Fibroblast of gingiva (primary cell): ENCODE data around the gene STRADB.
A peak's percentile ranks its signal among the peaks of the same experiment; 100 is the strongest.
"Not testable (repeated sequence)": the region's sequence is repeated elsewhere in the genome, so short reads cannot be mapped to it uniquely, and the experiment has no call there.

Experiments used
- DNase-seq: peaks from one replicate; pipeline ENCODE4 v3.0.0-alpha.2; 2011; ENCODE audit warnings: low read depth

The STRADB gene

DNA sequence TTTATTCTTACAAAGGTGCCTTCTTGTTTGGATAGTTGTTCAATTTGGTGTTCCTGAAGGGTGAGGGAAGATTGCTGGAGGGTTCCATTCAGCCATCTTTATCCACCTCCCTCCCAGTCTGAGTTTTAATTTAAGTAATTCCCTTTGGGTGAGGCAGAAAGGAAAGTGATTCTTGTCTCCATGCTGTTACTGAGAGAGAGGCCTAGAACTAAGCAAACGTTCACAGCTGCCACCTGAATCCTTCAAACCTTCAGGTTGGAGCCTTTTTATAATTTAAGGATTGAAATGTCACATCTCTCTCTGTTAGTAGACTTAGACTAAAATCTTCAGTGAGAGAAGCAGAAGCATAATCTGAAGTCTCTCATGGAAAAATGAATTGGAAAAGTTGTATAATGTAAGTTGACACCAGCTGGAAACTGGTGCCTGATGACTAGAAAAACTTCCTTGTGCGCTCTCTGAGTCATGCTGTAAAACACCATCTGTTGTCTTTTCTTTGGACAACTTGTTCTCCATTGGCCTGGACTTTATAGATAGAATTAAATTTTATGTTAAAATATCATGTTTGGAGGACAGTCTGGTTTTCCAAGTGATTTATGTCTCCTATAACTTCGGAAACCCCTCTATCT lies 14.6 kb downstream of the STRADB start:
- peak; percentile 74 for DNase-seq

- DNase-seq = no peak
Observed at GRCh38 chr2:201467666-201468065, 16.1 kb downstream of the STRADB start.

DNA sequence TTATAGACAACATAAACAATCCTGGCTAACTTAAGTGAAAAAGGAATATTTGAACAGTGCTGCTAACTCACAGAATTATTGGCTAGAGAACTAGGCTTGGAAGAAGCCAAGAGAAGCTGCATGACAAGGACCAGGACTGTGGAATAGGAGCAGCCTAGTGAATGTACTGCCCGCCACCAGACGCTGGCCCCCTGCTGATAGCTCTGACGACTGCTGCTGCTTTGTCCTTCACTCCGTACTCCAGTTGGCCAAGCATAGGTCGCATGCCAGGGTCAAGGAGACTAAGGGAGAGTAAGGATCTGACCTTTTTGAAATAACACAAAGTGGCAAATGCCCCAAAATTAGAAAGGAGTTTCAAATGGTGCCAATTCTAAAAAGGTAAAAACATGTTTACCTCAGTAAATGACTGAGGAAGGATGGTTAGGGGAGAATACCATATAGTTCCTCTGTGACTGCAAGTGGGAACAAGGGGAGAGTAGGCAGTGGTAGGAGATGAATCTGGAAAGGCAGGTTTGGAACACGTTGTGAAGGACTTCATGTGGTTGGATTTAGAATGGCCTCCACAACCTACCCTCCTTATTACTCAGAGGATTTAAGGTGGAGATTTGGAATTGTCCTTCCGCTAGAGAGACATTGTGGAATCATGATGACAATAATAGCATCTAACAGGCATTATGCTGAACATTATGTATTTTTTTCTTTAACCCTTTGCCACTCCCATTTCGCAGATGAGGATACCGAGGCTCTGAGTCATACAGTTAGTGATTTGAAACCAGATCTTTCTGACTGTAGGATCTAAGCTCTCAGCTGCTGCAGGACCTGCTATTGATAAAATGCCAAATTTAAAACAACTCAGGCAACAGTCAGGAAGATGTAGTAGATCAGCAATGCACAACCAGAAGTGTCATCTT lies 19.5 kb downstream of the STRADB start:
- peak; percentile 35 for DNase-seq

DNA sequence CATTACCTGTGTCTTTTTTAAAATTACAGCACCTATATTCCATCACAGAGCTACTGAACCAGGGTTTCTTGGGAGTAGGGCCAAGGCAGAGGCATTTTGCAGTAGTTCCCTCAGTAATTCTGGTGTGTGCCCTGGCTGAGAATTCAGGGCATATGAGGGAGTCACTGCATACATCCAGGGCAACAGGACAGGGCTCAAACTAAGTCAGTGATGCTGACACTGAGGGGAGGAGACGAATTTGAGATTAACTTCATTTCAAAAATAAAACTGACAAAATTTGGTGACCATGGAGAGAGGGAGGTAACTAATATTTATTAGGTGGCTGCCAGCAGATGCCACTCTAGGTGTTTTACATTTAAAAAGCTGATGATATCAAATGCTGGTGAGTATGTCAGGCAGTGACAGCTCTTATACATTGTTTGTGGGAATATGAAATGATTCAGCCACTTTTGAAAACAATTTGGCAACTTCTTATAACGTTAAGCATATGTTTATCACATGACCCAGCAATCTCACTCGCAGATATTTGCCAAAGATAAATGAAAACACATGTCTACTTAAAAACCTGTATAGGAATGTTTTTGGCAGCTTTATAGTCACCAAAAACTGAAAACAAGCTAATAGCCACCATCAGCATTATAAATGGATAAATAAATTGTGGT lies 20.3 kb downstream of the STRADB start:
- DNase-seq = peak; percentile 85

DNA sequence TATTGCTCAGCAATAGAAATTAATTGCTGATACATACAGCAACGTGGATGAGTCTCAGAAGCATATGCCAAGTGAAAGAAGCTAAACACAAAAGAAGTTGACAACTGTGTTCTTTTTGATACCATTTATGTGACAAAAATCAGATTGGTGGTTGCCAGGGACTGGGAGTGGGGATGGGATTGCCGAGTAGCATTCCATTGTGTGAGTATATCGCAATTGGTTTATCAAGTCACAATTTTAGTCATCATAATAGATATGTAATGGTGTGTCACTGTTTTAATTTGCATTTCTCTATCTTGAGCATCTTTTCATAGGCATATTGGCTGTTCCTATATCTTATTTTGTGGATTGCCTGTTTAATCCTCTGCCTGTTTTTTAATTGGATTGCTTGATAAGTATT lies 20.9 kb downstream of the STRADB start:
- DNase-seq = no peak

DNA sequence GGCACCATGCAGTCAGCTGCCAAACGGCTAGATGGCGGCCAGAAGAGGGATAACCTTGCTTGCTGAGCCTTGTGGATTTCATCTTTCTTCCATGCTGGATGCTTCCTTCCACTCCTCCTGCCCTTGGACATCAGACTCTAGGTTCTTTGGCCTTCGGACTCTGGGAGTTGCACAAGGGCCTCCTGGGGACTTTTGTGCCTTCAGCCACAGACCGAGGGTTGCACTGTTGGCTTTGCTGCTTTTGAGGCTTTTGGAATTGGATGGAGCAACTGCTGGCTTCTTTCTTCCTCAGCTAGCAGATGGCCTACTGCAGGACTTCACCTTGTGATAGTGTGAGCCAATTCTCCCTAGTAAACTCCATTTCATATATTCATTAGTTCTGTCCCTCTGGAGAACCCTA lies 31.0 kb downstream of the STRADB start:
- no peak for DNase-seq

DNA sequence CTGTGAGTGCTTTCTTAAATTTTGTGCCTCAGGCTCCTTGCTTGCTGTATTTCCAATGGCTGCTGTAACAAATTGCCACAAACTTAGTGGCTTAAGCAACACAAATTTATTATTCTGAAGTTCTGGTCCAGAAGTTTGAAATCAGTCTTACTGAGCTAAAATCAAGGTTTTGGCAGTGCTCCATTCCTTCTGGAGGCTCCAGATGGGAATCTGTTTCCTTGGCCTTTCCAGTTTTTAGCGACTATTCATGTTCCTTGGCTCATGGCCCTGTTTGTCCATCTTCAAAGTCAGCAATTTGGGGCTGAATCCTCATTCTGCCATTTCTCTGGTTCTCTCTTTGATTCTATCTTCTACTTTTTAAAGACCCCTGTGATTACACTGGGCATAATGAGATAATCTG lies 31.8 kb downstream of the STRADB start:
- DNase-seq = no peak

GRCh38 chr2:201483758-201484157 lies 32.2 kb downstream of the STRADB start:
- not testable (repeated sequence) for DNase-seq

DNA sequence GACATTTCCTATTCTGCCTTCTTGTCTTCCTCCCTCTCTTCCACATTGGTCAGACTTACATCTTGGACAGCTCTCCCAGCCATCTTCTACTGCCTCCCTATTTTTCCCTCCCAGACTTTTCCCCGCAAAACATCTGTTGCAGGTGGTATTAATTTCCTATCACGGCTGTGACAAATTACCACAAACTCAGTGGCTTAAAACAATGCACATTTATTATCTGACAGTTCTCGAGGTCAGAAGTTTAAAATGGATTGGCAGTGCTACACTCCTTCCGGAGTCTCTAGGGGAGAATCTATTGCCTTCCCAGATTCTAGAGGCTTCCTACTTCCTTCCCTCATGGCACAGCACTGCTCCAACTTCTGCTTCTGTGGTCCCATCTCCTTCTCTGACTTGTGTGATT lies 33.3 kb downstream of the STRADB start:
- DNase-seq = peak; percentile 8

DNA sequence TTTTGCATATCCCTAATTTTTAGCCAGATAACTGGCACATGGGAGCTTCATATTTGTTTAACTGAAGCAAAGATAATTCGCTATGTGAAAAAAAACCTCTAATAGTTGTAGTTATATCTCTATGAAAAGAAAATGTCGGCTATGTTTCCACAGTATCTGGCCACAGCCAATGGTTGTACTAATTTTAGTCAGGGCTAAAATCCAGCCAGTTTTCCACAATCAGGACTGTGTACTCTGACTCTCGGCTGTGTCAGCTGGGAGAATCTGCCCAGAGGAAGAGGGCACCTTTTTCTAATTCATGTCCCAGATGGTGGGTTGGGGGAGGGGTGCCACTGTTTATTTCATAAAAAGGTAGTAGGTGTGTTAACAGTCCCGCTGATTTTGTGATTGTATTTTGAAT lies 38.8 kb downstream of the STRADB start:
- DNase-seq = no peak

GRCh38 chr2:201496785-201497184 lies 45.2 kb downstream of the STRADB start:
- DNase-seq = no peak

DNA sequence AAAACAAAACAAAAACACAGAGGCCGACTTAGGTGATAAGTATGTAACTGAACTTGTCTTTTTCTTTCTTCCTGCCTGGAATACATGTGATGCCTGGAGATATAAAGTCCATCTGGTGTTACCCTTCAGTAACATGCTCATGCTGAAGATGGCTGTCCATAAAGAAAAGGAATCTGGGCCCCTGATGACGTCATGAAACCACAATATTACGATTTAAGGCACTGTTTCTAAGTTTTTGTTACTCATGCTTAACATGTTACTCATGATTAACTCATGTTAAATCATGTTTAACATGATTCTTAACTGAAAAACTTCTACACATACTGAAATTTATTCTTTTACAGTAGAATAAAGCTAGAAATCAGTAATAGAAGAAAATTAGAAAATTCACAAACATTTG lies 49.0 kb downstream of the STRADB start:
- DNase-seq = no peak

DNA sequence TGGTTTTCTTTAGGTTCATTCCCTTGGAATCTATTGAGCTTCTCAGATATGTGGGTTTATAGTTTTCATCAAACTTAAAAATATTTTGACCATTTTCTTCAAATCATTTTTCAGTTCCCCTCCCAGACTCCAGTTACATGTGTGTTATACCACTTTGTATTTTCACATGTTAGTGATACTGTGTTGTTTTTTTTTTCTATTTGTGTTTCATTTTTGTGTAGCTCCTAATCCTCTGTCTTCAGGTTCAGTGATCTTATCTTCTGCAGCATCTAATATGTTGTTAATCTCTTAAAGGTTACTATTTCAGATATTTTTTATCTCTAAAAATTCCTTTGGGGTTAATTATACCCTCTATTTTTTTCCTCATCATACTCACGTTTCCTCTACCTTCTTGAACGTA lies 51.2 kb downstream of the STRADB start:
- DNase-seq = no peak

DNA sequence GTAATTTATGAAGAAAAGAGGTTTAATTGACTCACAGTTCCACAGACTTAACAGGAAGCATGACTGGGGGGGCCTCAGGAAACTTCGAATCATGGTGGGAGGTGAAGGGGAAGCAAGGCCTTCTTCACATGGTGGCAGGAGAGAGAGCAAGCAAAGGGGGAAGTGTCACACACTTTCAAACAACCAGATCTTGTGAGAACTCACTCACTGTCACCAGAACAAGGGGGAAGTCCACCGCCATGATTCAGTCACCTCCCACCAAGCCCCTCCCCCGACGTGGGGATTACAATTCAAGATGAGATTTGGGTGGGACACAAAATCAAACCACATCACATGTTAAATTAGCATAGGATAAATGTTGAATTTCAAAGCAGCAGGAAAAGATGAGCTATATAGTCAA lies 56.2 kb downstream of the STRADB start:
- no peak for DNase-seq

- no peak for DNase-seq
Observed at GRCh38 chr2:201513271-201513670, 61.7 kb downstream of the STRADB start.

GRCh38 chr2:201515573-201516246 lies 64.2 kb downstream of the STRADB start:
- no peak for DNase-seq

DNA sequence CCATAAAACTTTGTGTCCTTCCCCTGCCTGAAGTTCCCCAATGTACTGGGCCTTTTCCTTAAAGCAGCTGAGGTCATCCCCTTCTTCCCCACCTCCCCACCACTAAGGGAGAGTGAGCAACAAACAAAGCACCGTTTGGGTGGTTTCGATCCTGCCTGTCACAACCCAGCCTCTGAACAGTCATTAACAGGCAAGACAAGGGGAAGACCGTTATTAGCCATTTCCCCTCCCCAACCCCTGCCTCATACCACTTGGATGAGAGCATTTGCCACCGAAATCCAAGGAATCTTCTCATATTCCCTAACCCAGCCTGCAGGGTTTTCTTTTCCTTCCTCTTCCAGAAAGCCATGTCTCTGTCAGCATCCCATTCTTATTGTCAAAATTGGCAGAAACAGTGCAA lies 65.6 kb downstream of the STRADB start:
- DNase-seq = no peak

GRCh38 chr2:201520201-201520600 lies 68.7 kb downstream of the STRADB start:
- no peak for DNase-seq

DNA sequence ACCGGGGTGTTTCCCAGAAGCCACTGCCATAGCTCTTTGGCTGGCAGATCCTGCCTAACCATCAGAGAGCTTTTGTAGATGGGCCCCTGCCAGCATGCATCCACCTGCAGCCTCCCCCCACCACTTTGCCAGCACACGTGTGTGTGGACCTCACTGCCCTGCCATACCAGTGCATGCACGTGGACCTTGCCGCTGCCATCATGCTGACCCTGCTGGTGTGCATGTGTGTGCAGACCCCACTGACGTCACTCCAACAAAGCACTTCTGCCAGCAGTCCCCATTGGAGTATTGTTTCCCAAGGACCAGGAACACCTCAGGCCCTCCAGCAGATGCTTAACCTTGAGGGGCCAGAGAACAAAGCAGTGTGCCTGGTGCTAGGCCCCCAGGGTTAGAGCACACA lies 71.4 kb downstream of the STRADB start:
- no peak for DNase-seq

- DNase-seq = peak; percentile 54
Observed at GRCh38 chr2:201523506-201523905, 72.0 kb downstream of the STRADB start.
